Skeletal muscle satellite cell (primary cell): ENCODE measurements around the gene RARG.

ENCODE experiments used
- H3K27me3 ChIP-seq: 2 replicates; pipeline ENCODE4 v1.7.0; 2013; ENCODE audit warnings: low read length; ENCODE audit not compliant: control insufficient read depth, insufficient read depth
- H3K36me3 ChIP-seq: 2 replicates; pipeline ENCODE4 v1.7.0; 2013; ENCODE audit warnings: mild to moderate bottlenecking, control low read depth, low read length; ENCODE audit not compliant: insufficient read depth
- H3K4me1 ChIP-seq: 2 replicates; pipeline ENCODE4 v1.7.0; 2013; ENCODE audit warnings: low read length; ENCODE audit not compliant: control insufficient read depth, insufficient read depth
- H3K4me2 ChIP-seq: 2 replicates; pipeline ENCODE4 v1.7.0; 2013; ENCODE audit warnings: mild to moderate bottlenecking, low read length
- H3K4me3 ChIP-seq: 2 replicates; pipeline ENCODE4 v1.7.0; 2013; ENCODE audit warnings: low read length
- H3K9ac ChIP-seq: 2 replicates; pipeline ENCODE4 v1.7.0; 2013; ENCODE audit warnings: mild to moderate bottlenecking, low read depth, low read length, moderate library complexity
- H3K9me3 ChIP-seq: replicated peaks from 2 replicates; pipeline ENCODE4 v1.7.0; 2013; ENCODE audit warnings: mild to moderate bottlenecking, control low read depth, low read length

Gene RARG

GRCh38 chr12:53239643-53240258 lies 7.7 kb upstream of the RARG start:
- no peaks in the 10 kb centered on the region for H3K4me1 ChIP-seq
- no peaks in the 10 kb centered on the region for H3K9me3 ChIP-seq
- H3K4me3 ChIP-seq: no peak overlapping the region
- H3K9ac ChIP-seq: no peak overlapping the region
- H3K36me3 ChIP-seq: no peaks in the 10 kb centered on the region
- H3K4me2 ChIP-seq: no peak overlapping the region
- peaks cover 58% of the 10 kb centered on the region for H3K27me3 ChIP-seq

GRCh38 chr12:53236443-53237111 lies 4.6 kb upstream of the RARG start:
- H3K36me3 ChIP-seq: no peaks in the 10 kb centered on the region
- no peak overlapping the region for H3K4me2 ChIP-seq
- no peak overlapping the region for H3K4me3 ChIP-seq
- H3K9ac ChIP-seq: no peak overlapping the region
- peaks cover 22% of the 10 kb centered on the region for H3K4me1 ChIP-seq
- no peaks in the 10 kb centered on the region for H3K9me3 ChIP-seq
- H3K27me3 ChIP-seq: peaks cover 30% of the 10 kb centered on the region

- Histone ChIP-seq H3K36me3 (no peaks in the 10 kb centered on the region), H3K4me2 (no peak overlapping the region), H3K4me3 (no peak overlapping the region), H3K9ac (no peak overlapping the region), H3K9me3 (no peaks in the 10 kb centered on the region), H3K4me1 (peaks cover 29% of the 10 kb centered on the region), H3K27me3 (peaks cover 27% of the 10 kb centered on the region)
These were observed 3.9 kb upstream of the RARG start for GRCh38 chr12:53235742-53236442.

DNA sequence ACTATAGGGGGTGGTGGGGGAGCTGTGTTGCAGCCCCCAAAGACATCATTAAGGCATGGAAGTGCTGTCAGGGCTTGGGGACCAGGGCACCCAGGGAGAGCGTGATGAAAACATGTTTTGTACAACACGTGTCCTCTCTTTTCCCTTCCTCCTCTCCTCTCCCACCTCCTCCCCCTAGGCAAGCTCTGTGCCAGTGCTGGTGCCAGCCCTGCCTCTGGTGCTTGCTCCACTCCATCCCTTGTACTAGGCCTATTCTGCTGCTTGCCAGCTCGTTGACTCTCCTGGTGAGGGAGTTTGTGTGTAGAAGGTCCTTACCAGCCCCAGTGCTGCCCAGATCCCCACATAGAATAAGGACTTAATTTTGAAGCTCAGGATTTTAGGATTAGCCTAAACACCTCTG lies 3.2 kb upstream of the RARG start:
- Histone ChIP-seq H3K4me3 (no peak overlapping the region), H3K27me3 (peaks cover 26% of the 10 kb centered on the region), H3K9me3 (no peaks in the 10 kb centered on the region), H3K4me1 (peaks cover 32% of the 10 kb centered on the region), H3K9ac (no peak overlapping the region), H3K4me2 (no peak overlapping the region), H3K36me3 (no peaks in the 10 kb centered on the region)

GRCh38 chr12:53234271-53234914 lies 2.4 kb upstream of the RARG start:
- Histone ChIP-seq H3K4me2 (no peak overlapping the region), H3K9me3 (no peaks in the 10 kb centered on the region), H3K4me3 (no peak overlapping the region), H3K9ac (no peak overlapping the region), H3K36me3 (no peaks in the 10 kb centered on the region), H3K27me3 (peaks cover 19% of the 10 kb centered on the region), H3K4me1 (peaks cover 32% of the 10 kb centered on the region)

- Histone ChIP-seq H3K4me3 (no peak overlapping the region), H3K27me3 (peaks cover 19% of the 10 kb centered on the region), H3K4me1 (peaks cover 32% of the 10 kb centered on the region)
These were observed 1.7 kb upstream of the RARG start for GRCh38 chr12:53233671-53234121.

DNA sequence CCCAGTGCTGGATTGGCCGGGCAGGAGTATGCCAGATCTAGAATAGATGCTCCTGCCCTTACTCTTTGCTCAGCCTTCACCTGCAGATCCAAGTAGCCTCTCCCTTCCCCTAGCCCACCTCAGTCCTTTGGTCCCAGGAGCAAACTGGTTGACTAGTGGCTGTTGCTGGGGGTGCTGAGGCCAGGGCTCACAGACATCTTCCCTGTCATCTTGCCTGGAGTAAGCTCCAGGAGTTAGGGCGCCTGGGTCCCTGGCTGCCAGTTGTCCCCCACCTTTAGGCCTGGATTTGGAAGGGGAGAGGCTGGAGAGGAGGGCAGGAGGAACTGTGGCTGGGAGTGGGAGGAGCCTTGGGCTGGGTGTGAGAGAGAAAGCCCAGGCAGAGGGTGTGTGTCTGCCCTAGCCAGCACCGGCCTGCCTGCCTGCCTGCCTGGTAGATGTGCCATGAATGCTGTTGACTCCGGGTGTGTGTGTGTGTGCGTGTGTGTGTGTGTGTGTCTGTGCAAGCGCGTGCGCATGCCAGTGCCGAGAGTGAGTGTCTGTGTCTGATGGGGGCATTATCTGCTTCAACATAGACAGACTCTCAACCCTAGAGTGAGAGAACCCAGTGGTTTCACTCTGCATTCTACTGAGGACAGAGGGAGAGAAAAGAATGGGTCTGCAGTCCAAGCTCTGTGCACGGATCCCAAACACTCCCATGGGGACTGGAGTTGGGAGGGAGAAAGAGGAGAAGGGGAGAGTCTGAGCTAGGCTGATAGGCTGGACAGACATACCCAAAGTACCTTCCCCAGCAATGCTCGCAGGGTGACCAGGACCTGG lies 845 bp upstream of the RARG start:
- Histone ChIP-seq H3K9ac (peak overlapping the region; percentile 57), H3K4me1 (peaks cover 32% of the 10 kb centered on the region), H3K27me3 (peaks cover 19% of the 10 kb centered on the region)

More at GRCh38 chr12:53233671-53234121, 1.7 kb upstream of the RARG start:
- H3K36me3 ChIP-seq: no peaks in the 10 kb centered on the region
- no peaks in the 10 kb centered on the region for H3K9me3 ChIP-seq
- H3K9ac ChIP-seq: no peak overlapping the region
- H3K4me2 ChIP-seq: no peak overlapping the region

DNA sequence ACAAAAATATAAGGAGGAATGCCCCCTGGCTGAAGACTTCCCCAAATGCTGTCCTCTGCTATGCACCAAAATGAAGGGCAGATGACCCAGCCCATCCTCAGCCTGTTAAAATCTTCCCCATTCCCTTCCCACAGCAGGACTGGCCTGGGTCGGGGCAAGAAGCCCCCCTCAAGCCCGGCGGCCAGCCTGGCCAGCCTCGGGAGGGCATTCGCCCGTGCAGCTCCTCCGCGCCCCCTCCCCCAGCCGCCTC lies 413 bp downstream of the RARG start:
- Histone ChIP-seq H3K9me3 (no peaks in the 10 kb centered on the region), H3K4me3 (peak overlapping the region; percentile 78), H3K4me1 (peaks cover 32% of the 10 kb centered on the region), H3K27me3 (peaks cover 7% of the 10 kb centered on the region), H3K9ac (peak overlapping the region; percentile 79), H3K4me2 (peak overlapping the region; percentile 93), H3K36me3 (peaks cover 6% of the 10 kb centered on the region)

More for the DNA sequence above, 845 bp upstream of the RARG start:
- Histone ChIP-seq H3K36me3 (no peaks in the 10 kb centered on the region), H3K4me2 (peak overlapping the region; percentile 87), H3K9me3 (no peaks in the 10 kb centered on the region), H3K4me3 (peak overlapping the region; percentile 69)

DNA sequence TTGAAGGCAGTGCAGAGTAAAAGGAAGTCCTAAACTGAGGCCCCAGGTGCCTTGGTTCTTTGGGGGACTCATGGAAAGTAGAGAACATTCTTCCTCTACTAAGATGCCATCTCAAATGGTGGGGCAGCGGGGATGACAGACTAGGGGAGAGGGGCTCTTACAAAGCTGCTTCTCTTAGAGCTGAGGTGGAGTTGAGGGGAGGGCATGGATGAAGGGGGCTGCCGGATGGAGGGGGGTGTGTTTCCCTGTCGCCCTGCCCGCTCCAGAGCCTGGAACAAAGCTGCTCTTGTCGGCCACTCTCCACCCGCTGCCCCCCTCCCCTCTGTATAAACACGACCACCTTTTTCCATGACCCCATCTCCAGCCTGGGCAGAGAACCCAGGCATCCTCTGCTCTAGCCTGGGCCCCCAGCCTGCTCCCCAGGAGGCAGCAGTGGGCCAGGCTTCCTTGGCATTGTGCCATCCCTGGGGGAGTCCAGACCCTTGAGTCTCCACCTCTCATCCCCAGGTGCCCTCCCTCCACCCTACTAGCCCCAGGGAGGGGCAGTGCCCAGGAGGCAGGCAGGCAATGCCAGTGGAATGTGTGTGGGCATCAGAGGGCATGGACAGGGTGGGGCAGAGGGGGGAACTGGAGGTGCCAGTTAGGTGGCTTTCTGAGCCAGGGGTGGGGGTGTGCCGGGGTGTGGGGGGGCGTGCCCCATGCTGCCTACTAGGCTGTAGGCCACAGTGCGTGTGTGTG lies 1.7 kb downstream of the RARG start:
- Histone ChIP-seq H3K4me1 (peaks cover 32% of the 10 kb centered on the region), H3K27me3 (no peaks in the 10 kb centered on the region), H3K4me2 (peak overlapping the region; percentile 93), H3K36me3 (peaks cover 6% of the 10 kb centered on the region), H3K4me3 (no peak overlapping the region), H3K9ac (no peak overlapping the region), H3K9me3 (no peaks in the 10 kb centered on the region)

DNA sequence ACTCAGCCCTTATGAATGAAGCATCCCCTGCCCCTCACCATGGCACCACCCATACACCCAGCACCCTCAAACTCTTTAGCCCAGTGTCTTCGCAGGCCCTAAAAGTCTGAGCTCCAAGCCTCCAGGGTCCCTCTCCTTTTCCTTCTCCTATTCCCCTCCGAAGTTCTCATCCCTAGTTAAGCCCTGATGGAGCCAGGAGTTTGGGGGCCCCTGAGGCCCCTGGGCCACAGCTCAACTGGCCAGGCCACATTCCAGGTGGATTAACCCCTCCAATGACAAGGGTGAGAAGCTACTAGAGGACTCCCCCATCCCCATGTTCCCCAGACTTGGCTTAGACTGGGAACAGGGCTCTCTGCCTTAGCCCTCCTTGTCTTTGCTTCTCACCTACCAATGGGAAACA lies 2.6 kb downstream of the RARG start:
- H3K27me3 ChIP-seq: no peaks in the 10 kb centered on the region
- H3K9ac ChIP-seq: no peak overlapping the region
- no peak overlapping the region for H3K4me2 ChIP-seq
- H3K4me3 ChIP-seq: no peak overlapping the region
- peaks cover 6% of the 10 kb centered on the region for H3K36me3 ChIP-seq
- H3K4me1 ChIP-seq: peaks cover 32% of the 10 kb centered on the region
- H3K9me3 ChIP-seq: no peaks in the 10 kb centered on the region
